Colon (tissue), 2 donors: ENCODE data around the gene BTG4.

Experiments
- FAIRE-seq: peaks from 2 replicates; lab custom pipeline; 2012; peaks lifted over from hg19 to GRCh38; lab: Jason Lieb, UNC
- donor health status: control.
- donor health status: control.

BTG4 gene

DNA sequence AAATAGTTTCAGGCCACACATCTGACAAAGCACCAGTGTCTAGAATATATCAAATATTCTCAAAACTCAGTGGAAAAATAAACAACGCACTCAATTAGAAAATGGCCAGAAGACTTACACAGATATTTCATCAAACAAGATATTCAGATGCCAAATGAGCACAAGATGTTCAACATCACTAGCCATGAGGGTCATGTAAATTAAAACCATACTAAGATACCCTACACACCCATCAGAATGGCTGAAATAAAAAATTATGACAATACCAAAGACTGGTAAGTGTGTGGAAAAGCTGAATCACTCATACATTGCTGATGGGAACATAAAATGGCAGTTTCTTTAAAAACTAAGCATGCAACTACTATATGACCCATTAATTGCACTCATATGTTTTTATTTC is 21.7 kb downstream of the BTG4 start:
- no peak for FAIRE-seq

DNA sequence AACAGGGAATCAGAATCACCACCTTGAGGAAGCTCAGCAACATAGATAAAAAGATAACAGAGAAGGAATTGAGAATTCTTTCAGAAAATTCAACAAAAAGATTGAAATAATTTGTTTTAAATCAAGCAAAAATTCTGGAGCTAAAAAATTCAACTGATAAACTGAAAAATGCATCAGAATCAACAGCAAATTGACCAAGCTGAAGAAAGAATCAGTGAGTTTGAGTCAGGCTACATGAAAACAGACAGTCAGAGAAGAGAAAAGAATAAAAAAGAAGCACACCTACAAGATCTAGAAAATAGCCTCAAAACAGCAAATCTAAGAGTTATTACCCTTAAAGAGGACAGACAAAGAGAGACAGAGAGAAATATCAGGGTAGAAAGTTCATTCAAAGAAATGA is 28.8 kb downstream of the BTG4 start:
- no peak for FAIRE-seq

DNA sequence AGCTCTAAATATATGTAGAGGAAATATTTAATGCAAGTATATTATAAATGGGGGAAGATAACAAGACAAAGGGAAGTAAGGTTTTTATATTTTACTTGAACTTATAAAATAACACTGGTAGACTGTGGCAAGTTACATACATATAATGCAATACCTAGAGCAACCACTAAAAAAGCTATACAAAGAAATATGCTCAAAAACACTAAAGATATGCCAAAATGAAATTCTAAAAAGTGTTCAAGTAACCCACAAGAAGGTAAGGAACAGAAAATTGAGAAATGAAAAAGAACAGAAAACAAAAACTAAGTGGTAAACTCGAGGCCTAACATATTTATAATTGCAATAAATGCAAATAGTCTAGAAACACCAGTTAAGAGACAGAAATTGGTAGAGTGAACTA is 32.5 kb downstream of the BTG4 start:
- no peak for FAIRE-seq

DNA sequence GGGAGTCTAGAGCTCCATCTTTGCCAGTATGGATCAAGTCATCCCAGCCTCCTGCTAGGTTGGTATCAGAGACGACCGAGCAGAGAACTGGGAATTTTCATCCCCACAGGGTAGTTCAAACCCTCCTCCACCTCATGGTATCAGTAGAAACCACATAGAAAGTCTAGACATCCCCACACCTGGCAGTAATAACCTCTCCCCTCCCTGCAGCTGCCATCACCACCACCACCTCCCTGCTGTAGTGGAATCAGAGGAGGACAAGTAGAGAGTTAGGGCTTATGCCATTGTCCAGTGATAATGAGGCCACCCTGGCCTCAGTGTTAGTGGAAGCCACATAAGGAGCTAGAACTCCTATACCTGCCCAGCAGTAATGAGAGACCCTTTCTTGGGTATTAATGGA is 34.3 kb downstream of the BTG4 start:
- FAIRE-seq: no peak

- FAIRE-seq: no peak
Measured at GRCh38 chr11:111476956-111477355, 35.2 kb downstream of the BTG4 start.

DNA sequence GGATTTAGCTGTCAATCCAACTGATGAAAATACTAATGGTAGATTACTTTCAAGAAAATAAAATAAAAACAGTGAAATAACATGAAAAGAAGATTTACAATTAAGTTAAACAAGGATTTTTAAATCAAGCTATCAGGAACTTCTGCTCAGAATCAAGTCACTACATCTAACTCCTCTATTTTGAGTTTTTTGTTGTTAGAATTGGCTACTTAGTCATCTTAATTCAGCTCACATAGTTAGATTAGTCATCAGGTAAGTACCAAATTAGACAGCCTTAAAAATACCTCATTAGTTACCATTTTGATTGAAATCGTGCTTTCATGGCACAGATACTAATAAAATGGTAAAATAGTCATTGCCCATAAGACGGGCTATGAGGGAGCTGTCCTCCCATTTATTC is 35.8 kb downstream of the BTG4 start:
- FAIRE-seq: no peak

DNA sequence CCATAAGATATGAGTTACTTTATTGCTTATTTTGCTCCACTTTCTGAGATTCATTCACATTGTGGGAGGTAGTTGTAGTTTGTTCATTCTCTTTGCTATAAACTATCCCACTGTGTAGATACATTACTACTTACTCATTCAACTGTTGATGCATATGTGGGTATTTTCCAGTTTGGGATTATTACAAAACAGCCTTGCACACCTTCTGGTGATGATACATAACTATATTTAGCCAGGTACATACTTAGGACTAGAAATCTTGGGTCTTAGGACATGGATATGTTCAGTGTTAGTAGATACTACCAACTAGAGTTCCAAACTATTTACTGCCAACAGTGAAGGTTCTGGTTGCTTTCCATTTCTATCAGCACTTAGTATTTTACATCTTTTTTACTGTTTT is 37.8 kb downstream of the BTG4 start:
- no peak for FAIRE-seq

DNA sequence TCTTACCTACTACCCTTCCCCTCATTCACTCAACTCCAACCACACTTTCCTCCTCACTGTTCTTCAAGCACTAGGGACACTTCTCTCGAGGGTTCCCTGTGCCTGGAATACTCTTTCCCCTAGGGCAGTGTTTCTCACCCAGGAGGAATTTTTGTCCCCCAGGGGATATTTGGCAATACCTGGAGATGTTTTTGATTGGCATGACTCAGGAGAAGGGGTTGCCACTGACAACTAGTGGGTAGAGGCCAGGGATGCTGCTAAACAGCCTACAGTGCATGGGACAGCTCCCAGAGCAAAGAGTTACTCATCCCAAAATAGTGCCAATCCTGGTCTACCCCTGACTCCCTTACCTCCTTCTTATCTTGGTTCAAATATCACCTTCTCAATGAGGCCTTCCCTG is 40.0 kb downstream of the BTG4 start:
- FAIRE-seq: no peak

DNA sequence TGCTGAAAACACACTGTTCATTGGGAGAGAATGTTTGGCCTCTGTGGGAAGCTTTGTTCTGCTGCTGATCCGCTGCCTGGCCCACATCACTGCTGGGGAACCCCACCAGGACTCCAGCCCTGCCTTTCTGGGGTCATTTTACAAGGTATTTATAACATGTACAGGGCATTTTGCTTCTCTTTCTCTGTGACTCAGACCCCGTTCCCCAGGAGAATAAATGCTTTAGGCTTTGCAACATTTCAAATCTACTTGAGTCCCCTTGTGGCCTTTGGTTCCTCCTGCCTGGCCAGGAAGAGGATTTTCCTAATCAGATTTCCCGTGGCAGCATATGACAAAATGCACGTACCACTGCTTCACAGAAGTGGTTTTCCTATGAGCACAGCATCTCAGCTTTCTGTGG is 43.0 kb downstream of the BTG4 start:
- FAIRE-seq: no peak

GRCh38 chr11:111466615-111467014 is 45.6 kb downstream of the BTG4 start:
- FAIRE-seq: no peak

DNA sequence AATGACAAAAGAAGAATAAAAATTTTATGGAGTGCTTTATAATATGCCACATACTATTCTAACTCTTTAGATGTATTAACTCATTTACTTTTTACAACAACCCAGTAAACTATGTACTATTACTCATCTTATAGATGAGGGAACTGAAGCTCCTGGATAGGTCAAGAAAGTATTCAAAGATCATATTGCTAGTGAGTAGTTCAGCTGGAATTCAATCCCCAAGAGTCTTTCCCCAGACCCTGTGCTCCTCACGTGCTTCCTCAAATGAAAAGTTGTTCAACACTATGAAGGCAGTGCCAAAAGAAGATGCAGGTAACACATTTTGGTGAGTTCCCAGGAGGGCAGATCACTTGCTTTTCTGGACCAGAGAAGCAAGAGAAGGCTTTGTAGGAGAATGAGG is 46.8 kb downstream of the BTG4 start:
- FAIRE-seq: no peak

DNA sequence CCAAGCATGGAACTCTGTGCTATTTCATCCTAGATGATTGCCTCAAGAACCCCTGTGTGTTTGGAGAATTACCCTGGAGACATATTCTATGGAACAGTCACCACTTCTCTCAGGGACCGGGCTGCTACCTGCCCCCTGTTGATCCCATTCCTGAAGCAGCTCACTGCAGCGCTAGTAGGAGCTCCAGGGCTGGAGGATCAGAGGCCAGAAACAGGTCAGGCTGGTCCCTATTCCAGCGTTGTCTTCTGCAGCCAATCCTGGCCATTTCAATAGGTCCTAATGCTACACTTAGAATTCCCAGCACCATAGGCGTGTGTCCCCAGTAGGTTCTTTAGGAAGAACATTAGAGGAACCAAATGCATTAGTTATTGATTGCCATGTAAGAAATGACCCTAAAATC is 48.9 kb downstream of the BTG4 start:
- FAIRE-seq: no peak

DNA sequence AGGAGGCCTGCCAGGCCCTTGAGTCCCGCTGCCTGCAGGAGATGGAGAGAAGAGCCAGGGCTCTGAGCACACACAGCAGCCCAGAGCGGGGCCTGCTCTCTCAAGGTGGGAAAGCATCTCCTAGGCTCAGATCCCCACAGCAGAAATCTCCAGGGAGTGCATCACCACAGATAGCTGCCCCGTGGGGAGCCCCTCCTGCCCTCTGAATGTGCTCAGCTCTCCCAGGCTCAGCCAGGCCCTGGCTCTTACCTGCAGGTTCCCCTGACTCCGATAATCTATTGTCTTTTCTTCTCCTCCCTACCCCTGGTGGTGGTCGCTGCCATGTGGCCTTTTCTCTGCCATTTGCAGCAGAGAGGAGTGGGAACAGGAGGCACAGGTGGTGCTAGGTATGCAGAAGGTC is 49.9 kb downstream of the BTG4 start:
- FAIRE-seq: no peak

GRCh38 chr11:111461460-111462235 is 50.5 kb downstream of the BTG4 start:
- FAIRE-seq: no peak

DNA sequence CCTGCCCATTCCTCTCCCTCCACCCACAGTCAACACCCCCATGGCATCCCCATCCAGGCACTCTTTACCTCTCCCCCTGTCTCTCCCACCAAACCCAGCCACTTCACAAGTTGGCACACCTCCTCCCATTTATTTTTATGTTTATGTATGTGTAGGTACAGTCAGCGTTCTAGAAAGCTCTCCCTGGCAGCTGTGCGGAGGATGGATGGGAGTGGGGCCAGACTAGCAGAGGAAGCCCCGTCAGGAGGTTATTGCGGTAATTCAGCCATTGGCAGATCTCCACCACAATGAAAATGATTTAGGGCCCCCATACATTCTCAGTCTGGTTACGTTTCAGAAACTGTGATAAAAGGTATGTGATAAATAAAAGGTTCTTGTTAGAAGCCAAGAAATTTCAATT is 51.3 kb downstream of the BTG4 start:
- FAIRE-seq: no peak

DNA sequence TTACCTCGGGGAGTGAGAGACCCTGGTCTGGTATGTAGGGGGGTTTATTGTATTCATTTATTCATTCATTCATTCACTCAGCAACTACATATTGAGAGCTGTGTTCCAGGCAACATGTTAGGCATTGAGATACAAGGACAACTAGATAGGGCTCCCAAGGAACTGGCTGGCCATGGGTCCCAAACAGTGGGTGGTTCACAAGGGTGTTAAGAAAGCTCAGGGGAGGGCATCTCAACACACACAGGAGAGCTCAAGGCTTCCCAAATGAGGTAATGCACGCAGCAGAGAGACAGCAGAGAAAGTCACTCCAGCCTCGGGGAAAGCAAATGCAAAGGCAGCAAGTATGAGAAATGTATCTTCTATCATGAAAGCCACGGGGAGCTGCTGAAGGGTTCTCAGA is 51.8 kb downstream of the BTG4 start:
- FAIRE-seq: no peak

DNA sequence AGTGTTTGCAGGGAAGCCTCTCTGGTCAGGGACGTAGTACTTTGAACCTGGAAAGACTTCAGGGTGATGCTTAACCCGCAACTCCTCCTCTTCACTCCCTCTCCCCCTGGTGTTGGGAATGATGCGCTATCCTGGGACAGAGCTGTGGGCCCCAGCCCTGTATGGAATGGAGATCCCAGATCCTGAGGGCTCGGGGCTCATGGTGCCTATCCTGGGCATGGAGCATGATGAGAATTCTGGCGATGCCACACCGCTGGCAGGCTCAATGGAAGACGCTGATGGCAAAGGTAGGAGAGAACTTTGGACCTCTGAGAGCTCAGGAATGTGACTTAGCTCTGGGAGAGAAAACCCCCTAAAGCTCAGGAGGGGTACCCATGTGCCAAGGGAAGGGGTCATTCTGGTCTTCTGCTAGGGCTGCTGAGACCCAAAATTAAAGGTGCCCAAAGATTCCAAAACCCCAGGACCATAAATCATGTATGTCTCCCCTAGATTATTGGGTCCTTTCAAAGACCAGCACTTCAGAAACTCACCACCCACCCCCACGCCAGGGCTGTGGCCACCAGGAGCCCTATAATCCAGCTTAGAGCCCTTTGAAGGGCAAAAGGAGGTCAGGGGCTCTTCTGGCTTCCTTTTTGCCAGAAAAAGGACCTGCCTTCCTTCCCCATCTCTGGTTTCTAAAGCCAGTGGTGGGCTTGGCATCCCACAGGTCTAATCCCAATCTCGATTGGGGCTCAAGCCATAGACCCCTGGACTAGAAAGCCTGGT is 52.5 kb downstream of the BTG4 start:
- FAIRE-seq: no peak

DNA sequence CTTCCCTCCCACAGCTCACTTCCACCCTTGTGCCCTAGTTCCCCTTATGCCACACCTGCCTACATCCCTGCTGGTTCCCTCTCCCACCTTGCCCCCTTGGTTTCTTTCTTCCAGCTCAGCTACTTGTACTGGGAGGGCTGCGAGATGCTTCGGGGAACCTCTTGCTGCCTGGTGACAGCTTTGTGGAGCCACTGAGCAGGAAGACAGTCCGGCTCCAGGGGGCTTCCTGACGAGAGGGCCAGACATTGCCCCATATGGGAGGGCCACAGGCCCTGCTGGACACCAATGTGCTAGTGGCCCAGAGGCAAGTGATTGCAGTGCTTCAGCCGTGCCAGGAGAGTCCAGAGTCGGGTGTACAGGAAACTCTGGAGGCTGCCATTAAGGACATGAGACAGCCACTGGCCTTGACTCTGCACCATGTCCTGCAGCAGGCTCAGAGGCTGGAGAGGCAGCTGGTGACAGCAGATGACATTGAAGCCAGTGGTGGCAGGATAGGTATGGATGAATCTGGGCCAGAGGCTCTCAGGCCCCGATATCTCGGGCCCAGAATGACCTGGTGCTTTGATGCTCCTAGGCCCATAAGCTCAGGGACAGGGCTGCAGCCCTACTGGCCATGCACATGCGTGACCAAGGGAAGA is 54.3 kb downstream of the BTG4 start:
- FAIRE-seq: no peak

GRCh38 chr11:111456859-111457730 is 55.1 kb downstream of the BTG4 start:
- FAIRE-seq: no peak

DNA sequence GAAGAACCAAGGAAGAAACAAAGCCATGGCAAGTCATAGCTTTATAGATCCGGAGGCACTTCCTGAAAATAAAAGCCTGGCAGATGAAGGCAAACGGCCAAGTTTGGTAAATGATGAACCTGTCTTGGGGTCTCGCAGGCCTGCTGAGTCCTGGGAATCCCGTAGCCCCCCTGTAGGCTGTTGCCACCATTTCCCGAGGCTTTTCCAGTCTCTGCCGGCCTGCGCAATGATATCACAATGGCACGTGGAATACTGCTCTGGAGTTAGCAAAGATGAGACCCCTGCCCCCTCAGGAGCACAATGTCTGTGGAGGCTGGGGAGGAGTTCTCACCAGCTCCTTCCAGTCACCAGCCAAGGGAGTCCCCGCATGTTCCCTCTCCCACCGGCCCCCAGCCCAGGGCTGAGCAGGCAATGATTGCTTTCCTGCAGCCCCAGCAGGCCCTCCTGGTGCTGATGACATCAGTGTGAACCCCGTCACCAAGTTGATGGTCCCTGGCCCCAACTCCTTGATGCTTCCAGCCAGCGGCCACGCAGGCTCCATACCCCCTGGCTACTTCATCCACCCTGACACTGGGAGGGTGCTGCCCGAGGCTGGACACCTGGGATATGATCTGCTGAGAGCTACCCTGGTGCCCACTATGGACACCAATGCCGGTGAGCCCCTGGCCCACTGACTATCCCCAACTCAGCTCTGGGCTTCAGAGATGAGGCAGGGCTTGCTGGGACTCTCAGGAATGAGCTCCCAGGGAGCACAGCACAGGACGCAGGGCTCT is 55.9 kb downstream of the BTG4 start:
- no peak for FAIRE-seq

GRCh38 chr11:111455291-111456085 is 56.7 kb downstream of the BTG4 start:
- FAIRE-seq: no peak
